ENCODE results near the gene MYO1A. TPM values are rescaled to one million over a fixed set of nuclear protein-coding genes. Genes with fewer than 3 reads are reported as not detected.
A peak's percentile ranks its signal among the peaks of the same experiment; 100 is the strongest.

Gene MYO1A
- polyA plus RNA-seq (ENCODE audit: insufficient read length), result 0.57 TPM

- DNase-seq, result no peak
Observed at GRCh38 chr12:57049890-57050289, at the start of gene MYO1A. TSS of gene MYO1A (minus strand) at chr12:57050129. CDS start at chr12:57048323, 1,806 bp downstream.

- DNase-seq, result no peak
Observed at GRCh38 chr12:57099047-57099714, 49.3 kb upstream of the MYO1A start.

- DNase-seq, result no peak
Observed at GRCh38 chr12:57098546-57098945, 48.6 kb upstream of the MYO1A start.

- DNase-seq, result no peak
Observed at GRCh38 chr12:57097554-57097835, 47.6 kb upstream of the MYO1A start.

GRCh38 chr12:57096748-57097553 lies 47.0 kb upstream of the MYO1A start:
- DNase-seq, result no peak

- DNase-seq, result no peak
Observed at GRCh38 chr12:57096099-57096572, 46.2 kb upstream of the MYO1A start.

GRCh38 chr12:57095440-57095839 lies 45.5 kb upstream of the MYO1A start:
- no peak for DNase-seq

- no peak for DNase-seq
Observed at GRCh38 chr12:57094208-57095160, 44.6 kb upstream of the MYO1A start.

- peak; percentile 68 for DNase-seq
Observed at GRCh38 chr12:57093415-57094207, 43.7 kb upstream of the MYO1A start.

- no peak for DNase-seq
Observed at GRCh38 chr12:57092876-57093414, 43.0 kb upstream of the MYO1A start.

GRCh38 chr12:57092529-57092862 lies 42.6 kb upstream of the MYO1A start:
- no peak for DNase-seq

- DNase-seq, result no peak
Observed at GRCh38 chr12:57091638-57092528, 42.0 kb upstream of the MYO1A start.

- DNase-seq, result no peak
Observed at GRCh38 chr12:57090924-57091637, 41.2 kb upstream of the MYO1A start.

GRCh38 chr12:57090490-57090889 lies 40.6 kb upstream of the MYO1A start:
- no peak for DNase-seq

GRCh38 chr12:57089271-57090245 lies 39.6 kb upstream of the MYO1A start:
- DNase-seq, result peak; percentile 75

GRCh38 chr12:57088354-57089270 lies 38.7 kb upstream of the MYO1A start, which contains the start of gene NAB2:
TSS of gene NAB2 (plus strand) at chr12:57089114. CDS start at chr12:57089272, 158 bp downstream.
- DNase-seq, result peak; percentile 95

GRCh38 chr12:57087691-57088353 lies 37.9 kb upstream of the MYO1A start:
- DNase-seq, result peak; percentile 91

All from hindlimb muscle (tissue), 1 donor.